GM21381 (cell line): ENCODE data around the gene UROC1.
"Not testable (repeated sequence)": the region's sequence is repeated elsewhere in the genome, so short reads cannot be mapped to it uniquely, and the experiment has no call there.

ENCODE experiments used
- ATAC-seq: cut with Tn5 transposase; IDR thresholded peaks from one replicate; pipeline ENCODE4 v1.9.1; 2021; ENCODE audit warnings: mild to moderate bottlenecking, moderate library complexity; ENCODE audit not compliant: unreplicated experiment

The UROC1 gene

DNA sequence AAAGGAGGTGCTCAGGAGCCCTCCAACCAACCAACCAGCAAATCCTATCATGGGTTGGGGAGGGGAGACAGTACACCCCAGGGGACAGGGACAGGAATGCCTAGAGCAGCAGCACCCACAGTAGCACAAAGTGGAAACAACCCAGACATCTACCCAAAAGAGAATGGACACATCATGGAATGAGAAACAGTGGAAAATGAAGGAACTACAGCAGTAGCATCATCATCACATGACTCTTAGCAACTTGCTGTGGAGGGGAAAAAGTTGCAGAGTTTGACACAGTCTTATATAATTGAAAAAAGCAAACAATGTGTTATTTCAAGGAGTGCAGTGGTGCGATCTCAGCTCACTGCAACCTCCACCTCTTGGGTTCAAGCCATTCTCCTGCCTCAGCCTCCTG, 30.1 kb upstream of the UROC1 start:
- no peak for ATAC-seq

DNA sequence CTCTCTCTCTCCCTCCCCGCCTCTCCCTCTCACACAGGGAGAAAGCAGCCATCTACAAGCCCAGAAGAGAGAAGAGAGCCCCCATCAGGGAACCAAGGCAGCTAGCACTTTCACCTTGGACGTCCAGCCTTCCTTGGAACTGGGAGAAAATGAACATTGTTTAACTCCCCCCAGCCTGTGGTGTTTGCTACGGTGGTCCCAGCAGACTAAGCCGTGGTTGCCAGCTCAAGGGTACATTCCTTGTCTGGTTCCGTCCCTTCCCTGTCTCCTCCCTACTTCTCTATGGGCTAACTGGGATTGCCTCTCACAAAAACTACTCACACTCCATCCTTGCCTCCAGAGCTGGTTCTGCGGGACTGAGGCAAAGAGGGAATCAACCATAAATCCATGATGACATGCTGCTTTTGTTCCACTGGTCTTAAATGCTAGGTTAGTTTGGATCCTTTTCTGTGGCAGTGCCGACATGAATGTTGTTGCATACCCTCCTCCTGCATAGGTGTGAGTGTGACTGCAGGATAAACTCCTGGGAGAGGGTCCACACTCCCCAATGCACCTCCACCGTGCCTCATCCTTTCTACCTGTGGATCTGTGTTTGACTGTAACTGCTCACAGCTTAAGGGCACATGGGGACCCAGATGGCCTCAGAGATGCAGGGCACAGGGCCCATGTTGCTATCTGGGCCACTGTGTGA, 29.1 kb upstream of the UROC1 start:
- no peak for ATAC-seq

DNA sequence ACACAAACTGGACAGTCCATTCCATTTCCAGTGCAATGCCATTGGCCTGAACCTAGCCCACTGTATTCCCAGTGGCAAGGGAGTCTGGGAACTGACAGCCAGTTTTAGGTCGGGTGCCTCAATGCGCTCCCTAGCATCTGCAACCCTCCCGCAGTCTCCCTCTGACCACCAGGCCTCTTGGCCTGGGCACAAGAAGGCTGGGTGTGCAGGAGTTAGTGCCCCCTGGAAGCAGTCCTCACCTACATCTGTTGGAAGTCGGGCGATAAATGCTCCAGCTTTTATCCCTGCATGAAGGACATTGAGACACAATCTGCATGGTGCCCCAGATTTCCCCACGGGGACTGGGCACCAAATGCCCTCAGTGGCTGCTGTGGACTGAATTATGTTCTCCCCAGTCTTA, 28.4 kb upstream of the UROC1 start:
- no peak for ATAC-seq

DNA sequence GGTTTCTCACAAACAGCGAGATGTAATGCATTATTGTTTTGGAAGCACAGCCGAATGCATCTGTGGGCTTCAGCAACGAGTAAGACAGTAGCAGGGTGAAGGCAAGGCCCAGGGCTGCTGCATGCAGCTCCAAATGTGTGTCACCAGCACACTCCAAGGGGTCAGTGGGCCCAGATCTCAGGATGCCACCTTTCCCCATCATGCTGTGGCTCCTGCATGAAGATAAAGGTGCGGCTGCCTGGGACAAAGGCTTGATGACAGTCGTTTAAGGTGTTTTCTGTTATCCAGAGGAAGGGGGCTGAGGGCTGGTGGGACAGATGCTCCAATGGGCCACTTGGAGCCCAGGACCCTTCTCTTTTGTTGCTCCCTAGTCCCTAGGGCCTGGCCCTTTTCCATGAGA, 28.0 kb upstream of the UROC1 start:
- no peak for ATAC-seq

DNA sequence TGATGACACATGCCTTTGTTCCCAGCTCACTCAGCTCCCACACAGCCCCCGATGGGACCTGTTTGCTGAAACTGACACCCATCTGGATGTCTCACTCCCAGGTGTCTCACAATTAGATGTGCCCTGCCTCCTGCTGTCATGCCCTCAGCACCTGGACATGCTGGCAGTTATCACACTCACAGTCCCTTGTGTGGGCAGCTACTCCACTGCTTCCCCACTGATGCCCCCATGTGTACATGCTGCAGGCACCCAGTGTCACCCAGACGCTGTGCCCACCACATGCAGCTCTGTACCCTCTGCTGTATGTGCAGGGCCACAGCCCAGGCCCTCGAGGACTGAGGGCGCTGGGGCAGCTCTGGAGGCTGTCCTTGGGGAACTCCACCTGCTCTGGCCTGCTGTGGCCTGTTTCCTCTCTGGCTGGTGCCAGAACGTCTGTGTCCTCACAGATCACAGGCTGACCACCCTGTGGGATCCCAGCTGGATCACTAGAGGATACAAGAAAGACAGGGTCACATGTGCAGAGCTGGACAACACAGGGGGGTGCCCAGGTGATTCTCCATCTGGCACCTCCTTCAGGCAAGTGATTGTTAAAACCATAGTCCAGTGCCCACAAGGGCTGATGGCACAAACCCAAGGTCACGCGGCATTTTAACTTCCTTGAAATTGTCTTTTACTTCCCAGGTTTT, 27.2 kb upstream of the UROC1 start:
- no peak for ATAC-seq

DNA sequence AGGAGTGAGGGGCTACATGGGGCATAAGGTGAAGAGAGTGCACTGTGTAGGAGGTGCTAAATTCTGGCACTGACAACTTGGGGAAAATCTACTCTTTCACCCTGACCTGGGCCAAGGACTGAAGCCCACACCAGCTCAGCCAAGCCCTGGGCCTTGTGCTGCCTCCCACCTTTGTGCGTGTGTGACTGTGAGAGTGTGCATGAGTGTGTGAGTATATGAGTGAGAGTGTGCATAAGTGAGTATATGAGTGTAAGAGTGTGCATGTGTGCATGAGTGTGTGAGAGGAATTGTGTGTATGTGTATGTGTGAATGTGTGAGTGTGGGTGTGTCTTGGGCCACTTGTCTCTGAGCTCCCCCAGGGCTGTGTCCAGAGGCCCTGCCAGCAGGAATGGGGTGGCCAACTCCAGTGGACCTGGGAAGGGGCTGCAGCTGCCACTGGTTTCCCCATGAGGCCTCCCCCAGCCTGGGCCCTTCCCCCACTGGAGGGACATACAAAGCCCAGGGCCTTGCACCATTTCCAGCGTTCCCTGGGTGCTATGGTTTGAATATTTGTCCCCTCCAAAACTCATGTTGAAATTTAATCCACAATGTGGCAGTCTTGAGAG, 26.0 kb upstream of the UROC1 start:
- no peak for ATAC-seq

DNA sequence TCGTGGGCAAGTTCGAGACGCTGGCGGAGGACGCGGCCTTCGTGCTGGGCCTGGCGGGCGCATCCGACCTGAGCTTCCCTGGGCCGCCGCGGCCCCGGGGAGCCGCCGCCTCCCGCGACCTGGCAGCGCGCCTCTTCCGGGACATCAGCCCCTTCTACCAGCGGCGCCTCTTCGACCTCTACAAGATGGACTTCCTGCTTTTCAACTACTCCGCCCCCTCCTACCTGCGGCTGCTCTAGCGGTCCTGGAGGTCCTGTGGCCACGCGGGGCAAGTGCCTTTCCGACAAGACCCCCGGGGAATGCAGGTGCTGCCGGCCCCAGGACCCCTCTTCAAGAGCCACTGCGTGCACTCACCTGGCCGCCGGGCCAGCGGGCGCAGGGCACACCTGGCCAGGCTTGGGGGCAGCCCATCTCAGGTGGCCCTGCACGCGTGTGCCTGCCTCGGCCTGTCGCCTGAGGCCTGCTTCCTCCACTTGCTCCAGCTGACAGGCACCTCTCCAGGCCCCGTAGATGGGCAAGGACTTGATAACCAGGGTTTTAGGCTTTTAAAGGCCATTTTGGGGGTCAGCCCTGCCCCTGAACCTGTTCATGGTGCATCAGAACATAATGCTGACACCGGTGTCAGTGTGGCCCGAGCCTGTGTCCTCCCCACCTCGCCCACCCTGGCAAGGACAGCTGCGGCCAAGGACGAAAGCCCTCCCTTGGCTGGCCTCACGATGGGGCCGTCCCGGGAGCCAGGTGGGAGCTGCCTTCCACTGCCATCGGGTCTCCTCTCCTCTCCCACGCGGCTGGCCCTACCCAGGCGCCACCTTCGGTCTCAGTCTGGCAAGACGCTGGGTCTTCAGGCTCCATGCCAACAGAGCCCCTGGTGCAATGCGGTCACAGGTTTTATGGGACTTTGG, 25.0 kb upstream of the UROC1 start:
- no peak for ATAC-seq

DNA sequence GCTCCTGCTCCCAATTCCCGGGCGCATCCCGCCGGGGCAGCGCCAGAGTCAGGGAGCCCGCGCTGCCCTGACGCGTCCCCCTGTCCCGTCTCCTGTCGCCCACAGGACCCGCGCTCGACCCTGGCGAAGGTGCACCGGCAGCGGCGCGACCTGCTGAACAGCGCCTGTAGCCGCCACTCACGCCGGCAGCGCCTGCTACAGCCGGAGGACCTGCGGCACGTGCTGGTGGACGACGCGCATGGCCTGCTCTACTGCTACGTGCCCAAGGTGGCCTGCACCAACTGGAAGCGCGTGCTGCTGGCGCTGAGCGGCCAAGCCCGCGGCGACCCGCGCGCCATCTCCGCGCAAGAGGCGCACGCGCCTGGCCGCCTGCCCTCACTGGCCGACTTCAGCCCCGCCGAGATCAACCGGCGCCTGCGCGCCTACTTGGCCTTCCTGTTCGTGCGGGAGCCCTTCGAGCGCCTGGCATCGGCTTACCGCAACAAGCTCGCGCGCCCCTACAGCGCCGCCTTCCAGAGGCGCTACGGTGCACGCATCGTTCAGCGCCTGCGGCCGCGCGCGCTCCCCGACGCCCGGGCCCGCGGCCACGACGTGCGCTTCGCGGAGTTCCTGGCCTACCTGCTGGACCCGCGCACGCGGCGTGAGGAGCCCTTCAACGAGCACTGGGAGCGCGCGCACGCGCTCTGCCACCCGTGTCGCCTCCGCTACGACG, 24.2 kb upstream of the UROC1 start:
- ATAC-seq = no peak

DNA sequence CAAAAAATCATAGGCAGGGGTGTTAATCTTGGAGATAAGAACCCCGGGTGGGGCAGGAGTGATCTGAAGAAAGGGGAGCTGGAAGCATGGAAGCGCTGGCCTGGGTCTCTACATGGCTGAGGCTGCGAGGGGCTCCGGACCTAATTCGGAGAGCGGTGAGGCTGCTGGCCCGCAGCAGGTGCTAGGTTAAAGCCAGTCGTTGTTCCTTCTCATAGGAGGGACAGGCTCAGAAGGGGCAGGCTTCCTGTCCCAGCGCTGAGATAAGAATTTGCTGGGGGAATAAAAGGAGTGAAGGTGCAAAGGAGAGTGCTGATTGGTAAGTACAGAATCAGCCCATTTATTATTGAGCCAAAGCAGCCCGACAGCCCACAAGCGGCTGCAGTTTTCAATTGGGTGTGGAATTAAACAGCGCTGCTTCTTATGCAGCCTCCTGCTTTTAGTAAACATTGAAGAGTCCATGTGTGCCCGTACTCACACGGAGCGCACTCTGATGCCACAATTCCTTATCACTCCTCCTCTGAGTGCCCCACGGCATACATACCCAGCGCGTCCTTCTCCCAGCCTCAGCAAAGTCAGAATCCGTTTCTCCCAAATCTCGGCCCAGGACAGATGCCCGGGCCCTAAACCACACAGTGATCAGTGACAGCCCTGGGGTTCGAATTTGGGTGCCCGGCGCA, 23.5 kb upstream of the UROC1 start:
- no peak for ATAC-seq

DNA sequence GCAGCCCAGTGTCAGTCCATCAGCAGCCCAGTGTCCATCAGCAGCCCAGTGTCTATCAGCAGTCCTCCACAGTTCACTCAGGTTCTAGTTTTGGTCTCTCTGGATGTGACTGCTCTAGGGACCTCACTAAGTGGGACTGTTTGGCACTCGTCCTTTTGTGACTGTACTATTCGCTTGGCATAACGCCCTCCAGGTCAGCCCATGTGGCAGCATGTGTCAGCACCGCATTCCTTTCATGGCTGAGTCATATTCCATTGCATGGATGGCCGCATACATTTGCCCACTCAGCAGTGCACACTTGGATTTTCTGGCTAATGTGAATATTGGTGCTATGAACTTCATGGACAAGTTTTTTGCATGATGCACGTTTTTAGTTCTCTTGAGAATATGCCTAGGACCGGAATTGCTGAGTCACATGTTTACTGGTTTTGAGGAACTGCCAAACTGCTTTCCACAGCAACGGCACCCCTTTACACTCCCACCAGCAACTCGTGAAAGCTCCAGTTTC, 22.8 kb upstream of the UROC1 start:
- no peak for ATAC-seq

DNA sequence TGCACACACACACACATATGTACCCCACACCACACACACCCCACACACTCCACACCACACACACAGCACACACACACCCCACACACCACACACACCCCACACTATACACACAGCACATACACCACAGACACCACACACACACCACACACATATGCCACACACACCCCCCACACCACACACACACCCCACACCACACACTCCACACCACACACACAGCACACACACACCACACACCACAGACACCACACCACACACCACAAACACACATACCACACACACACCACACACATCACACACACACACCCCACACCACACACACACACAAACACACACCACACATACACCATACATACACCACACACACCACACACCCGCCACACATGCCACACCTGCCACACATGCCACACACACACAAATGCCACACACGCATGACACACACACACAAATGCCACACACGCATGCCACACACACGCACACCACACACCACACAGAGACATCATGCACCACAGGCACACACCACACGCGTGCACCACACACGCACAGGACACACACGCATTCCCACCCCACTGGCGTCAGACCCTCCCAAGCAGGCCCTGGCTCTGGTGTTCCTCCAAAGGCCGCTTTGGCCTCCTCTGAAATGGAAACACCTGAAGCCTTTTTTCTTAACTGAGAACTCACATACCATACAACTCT, 22.1 kb upstream of the UROC1 start:
- no peak for ATAC-seq

DNA sequence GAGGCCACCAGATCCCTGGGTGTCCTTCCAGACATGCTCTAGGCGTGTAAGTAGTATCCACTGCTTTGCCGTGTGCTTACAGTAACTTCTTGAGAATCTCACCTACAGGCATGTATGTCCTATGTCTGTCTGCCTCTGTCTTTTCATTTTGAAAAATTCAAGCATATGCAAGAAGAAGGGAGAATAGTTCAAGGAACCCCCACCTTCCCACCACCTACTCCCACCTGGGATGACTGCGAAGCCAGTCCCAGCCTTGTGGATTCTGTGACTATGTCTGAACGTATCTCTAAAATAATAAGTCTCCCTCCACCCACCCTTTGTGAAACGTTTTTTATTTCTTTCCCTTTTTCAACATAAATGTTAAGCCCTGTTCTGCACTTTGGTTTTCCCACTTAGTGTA, 21.4 kb upstream of the UROC1 start:
- ATAC-seq = no peak

DNA sequence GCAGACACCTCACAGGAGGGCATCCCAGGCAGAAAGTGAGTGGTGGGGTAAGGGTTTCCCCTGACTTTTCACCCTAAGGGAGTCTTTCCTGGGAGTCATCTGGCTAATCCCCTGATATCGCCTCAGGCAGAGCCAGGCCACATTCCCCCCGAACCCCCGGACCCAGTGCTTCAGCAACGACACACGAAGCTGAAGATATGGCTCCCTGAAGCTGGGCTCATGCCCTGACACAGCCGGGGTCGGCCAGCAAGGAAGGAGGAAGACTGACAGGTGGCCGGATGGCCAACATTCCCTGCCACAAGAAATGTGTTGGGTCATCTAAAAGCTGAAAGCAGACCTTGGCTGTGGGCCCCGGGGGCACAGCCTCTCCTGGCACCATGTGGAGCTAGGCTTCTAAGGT, 20.7 kb upstream of the UROC1 start:
- ATAC-seq = no peak

DNA sequence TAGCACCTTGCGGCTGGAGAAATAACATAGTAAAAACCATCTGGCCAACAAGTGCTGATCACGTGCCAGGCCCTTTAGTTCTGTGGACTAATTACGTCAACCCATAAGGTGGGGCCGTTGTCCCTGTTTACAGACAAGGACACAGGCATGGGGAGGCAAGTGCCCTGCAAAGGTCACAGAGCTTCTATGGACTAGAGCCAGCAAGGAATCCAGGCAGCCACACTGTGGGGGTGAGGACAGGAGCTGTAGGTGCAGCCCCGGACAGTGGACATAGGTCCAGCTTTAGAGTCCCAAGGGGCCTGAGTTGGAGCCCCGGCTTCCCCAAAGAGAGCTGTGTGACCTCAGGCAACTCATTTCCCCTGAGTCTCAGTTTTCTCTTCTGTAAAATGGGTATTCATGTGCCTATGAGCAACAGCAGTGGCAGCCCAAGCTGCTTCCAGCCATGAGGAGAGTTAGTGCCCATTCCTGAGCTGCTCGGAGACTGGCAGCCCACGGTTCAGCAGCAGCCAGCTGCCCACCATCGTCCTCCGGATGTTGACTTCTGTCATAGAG, 20.2 kb upstream of the UROC1 start:
- no peak for ATAC-seq

DNA sequence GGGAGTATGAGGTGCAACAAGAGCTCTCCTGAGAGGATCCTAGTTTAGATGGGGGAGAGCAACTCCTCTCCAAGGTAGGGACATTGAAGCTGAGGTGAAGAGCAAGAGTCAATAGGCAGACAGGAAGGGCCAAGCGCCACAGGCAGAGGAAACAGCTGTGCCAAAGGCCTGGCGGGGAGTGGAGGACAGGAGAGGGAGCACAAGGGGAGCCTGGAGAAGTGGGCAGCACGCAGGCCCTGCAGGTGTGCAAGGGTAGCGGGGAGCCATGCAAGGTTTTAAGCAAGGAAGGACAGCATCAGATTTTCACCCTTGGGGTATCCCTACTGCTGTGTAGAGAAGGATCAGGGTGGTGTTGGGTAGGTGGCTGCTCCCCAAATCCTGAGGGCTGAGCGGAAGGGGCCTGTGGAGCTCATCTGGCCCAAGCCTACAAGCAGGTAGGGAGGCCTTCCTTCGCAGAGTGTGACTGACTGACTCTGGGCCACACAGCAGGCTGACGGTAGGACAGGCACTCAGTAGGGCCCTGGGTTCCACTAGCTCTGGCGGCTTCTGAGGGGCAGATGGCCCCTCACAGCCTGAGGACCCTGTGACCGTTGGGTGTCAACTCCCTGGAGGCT, 19.6 kb upstream of the UROC1 start:
- ATAC-seq = no peak

DNA sequence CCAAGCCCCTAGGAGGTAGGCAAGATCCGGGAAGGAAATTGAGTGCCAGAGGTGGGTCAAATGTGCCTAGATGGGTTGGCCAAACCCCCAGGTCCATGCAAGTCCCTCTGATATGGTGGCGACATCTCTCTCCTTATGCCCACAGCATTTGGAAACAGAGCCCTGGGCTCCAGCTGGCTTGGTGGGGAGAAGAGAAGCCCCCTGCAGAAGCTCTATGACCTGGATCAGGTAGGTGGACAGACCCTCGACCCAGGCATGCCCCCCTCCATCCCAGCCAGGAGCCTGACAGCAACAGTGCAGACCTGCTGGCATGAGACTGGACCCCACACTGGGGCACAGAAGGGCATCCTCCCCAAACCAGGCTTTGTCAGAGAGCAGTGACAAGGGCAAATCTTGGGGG, 18.6 kb upstream of the UROC1 start:
- no peak for ATAC-seq

DNA sequence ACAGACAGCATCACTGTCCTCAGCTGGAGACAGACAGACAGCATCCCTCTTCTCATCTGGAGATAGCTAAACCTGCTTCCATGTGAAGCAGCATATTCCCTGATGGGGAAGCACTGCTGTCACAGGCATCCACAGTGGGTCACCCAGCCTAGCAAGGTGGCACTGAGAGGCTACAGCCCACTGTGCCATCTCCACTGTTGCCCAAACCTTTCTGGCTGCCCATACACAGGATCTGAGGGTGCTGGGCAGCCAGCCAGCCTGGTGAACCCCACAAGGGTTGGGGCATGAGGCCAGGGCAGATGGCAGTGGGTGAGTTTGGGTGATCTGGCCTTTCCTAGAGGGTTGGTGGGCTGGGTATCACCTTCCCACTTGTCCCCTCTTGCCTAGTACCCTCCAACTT, 18.1 kb upstream of the UROC1 start:
- ATAC-seq = no peak

DNA sequence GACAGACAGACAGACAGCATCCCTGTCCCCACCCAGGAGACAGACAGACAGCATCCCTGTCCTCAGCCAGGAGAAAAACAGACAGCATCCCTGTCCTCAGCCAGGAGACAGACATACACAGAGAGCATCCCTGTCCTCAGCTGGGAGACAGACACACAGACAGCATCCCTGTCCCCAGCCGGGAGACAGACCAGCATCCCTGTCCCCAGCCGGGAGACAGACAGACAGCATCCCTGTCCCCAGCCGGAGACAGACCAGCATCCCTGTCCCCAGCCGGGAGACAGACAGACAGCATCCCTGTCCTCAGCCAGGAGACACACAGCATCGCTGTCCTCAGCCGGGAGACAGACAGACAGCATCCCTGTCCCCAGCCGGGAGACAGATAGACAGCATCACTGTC, 17.1 kb upstream of the UROC1 start:
- ATAC-seq = not testable (repeated sequence)

DNA sequence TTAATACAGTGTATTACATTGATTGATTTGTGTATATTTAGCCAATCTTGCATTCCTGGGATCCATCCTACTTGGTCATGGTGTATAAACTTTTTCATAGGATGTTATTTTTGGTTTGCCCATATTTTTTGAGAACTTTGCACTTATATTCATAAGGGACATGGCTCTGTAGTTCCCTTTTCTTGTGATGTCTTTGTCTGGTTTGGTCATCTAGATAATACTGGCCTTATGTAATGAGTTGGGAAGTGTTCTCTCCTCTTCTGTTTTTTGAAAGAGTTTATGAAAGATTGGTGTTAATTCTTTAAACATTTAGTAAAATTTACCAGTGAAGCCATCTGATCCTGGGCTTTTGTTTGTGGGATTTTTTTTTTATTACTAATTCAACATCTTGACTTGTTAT, 15.9 kb upstream of the UROC1 start:
- no peak for ATAC-seq
